Colonic mucosa (tissue), 4 donors: ENCODE data around the gene MYH11. TPM values are rescaled to one million over a fixed set of nuclear protein-coding genes. Genes with fewer than 3 reads are reported as not detected.

Experiments used
- DNase-seq: peaks from one replicate; pipeline ENCODE4 v3.0.0-alpha.2; 2020
- H3K27ac ChIP-seq: fragments of 200-600 bp; one replicate; pipeline ENCODE4 v1.8.0; 2021
- H3K27me3 ChIP-seq: fragments of 200-600 bp; one replicate; pipeline ENCODE4 v1.8.0; 2021
- H3K36me3 ChIP-seq: fragments of 200-600 bp; one replicate; pipeline ENCODE4 v1.8.0; 2021
- H3K4me1 ChIP-seq: fragments of 200-600 bp; one replicate; pipeline ENCODE4 v1.8.0; 2021; ENCODE audit warnings: mild to moderate bottlenecking
- H3K4me3 ChIP-seq: fragments of 200-600 bp; one replicate; pipeline ENCODE4 v1.8.0; 2021
- H3K9ac ChIP-seq, 2 donors: one replicate each; pipeline ENCODE4 v1.7.0; 2013; ENCODE audit warnings: control low read depth in 2 of 2, low read depth in 2 of 2, low read length in 2 of 2
- H3K9me3 ChIP-seq: fragments of 200-600 bp; one replicate; pipeline ENCODE4 v1.8.0; 2021
- CTCF ChIP-seq: fragments of 200-600 bp; IDR thresholded peaks from one replicate; pipeline ENCODE4 v1.8.0; 2022; ENCODE audit warnings: antibody characterized with exemption, mild to moderate bottlenecking
- intact Hi-C: fragments of 100-400 bp; cut with DNase I; formaldehyde crosslinking; loops from one replicate; pipeline ENCODE4 v1.14.1; 2022
- total RNA-seq, 2 donors: library from RNA; stranded (reverse); fragmentation: NEBNext Ultra II Directional in 1 of 2; extraction: Animal tissue kit (Norgen Biotek cat#: 25700) in 1 of 2; gene quantifications; one replicate each; pipeline ENCODE4 v1.2.1, GENCODE V29; 2021
- donor health status: healthy.
- donor health status: DM: no; HTN: no; CAD: no.
- donor health status: DM: no; HTN: no; CAD: no.

MYH11 gene
- total RNA-seq, 2 donors from 2014 or later: 30.0 to 770 TPM

DNA sequence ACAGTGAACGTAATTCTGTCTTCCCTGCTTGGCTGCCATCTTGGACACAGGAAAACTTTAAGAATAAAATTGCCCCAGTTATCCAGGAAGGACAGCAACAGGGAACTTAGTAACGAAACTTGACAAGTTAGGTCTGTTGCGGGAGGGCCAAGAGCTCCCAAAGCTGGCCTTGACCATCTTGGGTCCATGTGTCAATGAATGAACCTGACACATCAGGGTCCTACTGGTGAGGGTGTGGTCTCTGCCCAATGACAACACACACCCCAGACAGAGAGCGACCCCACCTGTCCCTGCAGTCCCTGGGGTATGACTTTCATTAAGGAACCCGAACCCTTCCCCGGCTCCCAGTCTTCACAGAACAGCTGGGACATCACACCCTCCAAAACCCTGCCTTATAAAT, 110.5 kb downstream of the MYH11 start:
- DNase-seq: no peak
- TF ChIP-seq CTCF: no peak
- H3K27ac ChIP-seq: no peak overlapping the region

DNA sequence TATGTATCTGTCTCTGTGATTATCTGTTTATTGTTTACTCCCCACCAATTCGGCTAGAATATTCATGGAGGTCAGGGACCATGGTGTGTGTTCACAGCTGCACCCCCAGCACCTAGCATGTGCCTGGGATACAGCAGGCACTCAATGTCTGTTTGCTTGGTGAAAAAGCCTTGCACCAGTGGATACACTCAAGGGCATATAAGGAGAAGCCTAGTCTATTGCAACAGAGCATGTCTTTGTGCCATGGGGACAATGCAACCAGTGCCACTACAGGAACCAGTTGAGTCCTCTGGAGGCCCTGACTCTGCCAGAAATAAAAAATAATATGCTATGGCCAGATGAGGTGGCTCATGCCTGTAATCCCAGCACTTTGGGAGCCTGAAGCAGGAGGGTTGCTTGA, 113.2 kb downstream of the MYH11 start:
- DNase-seq: no peak
- Histone ChIP-seq H3K36me3 (no peaks in the 10 kb centered on the region), H3K4me3 (no peak overlapping the region), H3K27ac (no peak overlapping the region), H3K4me1 (no peaks in the 10 kb centered on the region), H3K9me3 (no peaks in the 10 kb centered on the region), H3K9ac (no peak overlapping the region), H3K27me3 (no peaks in the 10 kb centered on the region)
- intact Hi-C loops: no loop called here
- no peak for TF ChIP-seq CTCF

More for the DNA sequence above, 110.5 kb downstream of the MYH11 start:
- Histone ChIP-seq H3K36me3 (no peaks in the 10 kb centered on the region), H3K9ac (no peak overlapping the region), H3K27me3 (no peaks in the 10 kb centered on the region), H3K4me1 (no peaks in the 10 kb centered on the region), H3K4me3 (no peak overlapping the region), H3K9me3 (no peaks in the 10 kb centered on the region)
- intact Hi-C loops: no loop called here

GRCh38 chr16:15742716-15743115, 114.1 kb downstream of the MYH11 start:
- no peak overlapping the region for H3K9ac ChIP-seq
- H3K27ac ChIP-seq: no peak overlapping the region
- intact Hi-C loops: no loop called here
- no peaks in the 10 kb centered on the region for H3K4me1 ChIP-seq
- no peak for TF ChIP-seq CTCF
- no peak overlapping the region for H3K4me3 ChIP-seq
- no peak for DNase-seq
- H3K27me3 ChIP-seq: no peaks in the 10 kb centered on the region
- H3K9me3 ChIP-seq: no peaks in the 10 kb centered on the region
- no peaks in the 10 kb centered on the region for H3K36me3 ChIP-seq

DNA sequence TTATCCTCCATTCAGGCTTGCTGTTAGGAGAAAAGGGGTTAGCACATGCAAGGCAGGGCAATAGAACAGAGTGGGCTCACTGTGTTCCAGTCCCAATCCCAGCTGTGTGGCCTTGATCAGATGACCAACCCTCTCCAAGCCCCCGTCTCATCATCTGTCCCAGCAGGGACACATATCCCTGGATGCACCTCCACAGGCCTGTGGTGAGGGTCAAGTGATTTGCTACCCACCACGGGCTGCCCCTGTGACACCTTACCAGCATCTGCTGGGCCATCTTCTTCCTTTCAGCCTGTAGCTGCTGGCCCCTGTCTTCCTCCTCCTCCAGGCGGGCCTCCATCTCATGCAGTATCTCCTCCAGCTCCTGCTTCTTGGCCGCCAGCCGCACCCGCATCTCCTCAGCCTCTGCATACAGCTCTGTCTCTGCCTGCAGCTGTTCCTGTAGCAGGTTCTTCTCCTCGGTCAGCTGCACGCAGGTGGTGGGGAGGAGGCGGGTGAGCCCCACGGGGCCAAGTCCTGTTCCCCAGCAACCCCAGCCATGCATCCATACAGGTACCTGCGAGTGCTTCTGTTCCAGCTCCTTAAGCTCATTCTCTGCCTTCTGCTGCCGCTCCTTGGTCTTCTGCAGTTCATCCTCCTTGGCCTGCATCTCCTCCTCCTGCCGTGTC, 115.5 kb downstream of the MYH11 start:
- no peaks in the 10 kb centered on the region for H3K4me1 ChIP-seq
- H3K4me3 ChIP-seq: no peak overlapping the region
- no peaks in the 10 kb centered on the region for H3K9me3 ChIP-seq
- H3K36me3 ChIP-seq: no peaks in the 10 kb centered on the region
- DNase-seq: no peak
- TF ChIP-seq CTCF: no peak
- intact Hi-C loops: no loop called here
- no peak overlapping the region for H3K27ac ChIP-seq
- H3K27me3 ChIP-seq: no peaks in the 10 kb centered on the region
- H3K9ac ChIP-seq: no peak overlapping the region

DNA sequence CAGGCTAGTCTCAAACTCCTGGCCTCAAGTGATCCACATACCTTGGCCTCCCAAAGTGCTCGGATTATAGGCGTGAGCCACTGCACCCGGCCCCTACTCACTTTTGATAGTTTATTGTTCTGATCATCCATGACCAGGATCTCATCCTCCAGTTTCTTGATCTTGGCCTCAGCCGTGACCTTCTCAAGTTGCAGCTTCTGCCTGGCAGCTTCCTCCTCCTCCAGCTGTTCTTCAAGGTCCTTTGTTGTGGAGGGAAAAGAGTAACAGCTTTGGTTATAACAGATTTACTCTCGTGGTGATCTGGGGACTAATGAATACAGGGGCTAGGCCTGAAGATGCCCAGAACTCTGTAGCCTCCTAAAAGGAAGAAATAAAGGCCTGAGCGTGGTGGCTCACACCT, 116.9 kb downstream of the MYH11 start:
- Histone ChIP-seq H3K27ac (no peak overlapping the region), H3K36me3 (no peaks in the 10 kb centered on the region), H3K9ac (no peak overlapping the region), H3K27me3 (no peaks in the 10 kb centered on the region), H3K9me3 (no peaks in the 10 kb centered on the region), H3K4me3 (no peak overlapping the region), H3K4me1 (no peaks in the 10 kb centered on the region)
- TF ChIP-seq CTCF: no peak
- DNase-seq: no peak
- intact Hi-C loops: no loop called here
